K562 (cell line): Measurements from ENCODE around the gene NISCH. TPM values are rescaled to one million over a fixed set of nuclear protein-coding genes. Genes with fewer than 3 reads are reported as not detected.

ENCODE experiments used
- ATAC-seq: fragments of 200-7000 bp; cut with Tn5 transposase; 3 replicates; pipeline ENCODE4 v1.9.1; 2020; ENCODE audit warnings: moderate library complexity
- BruUV-seq: library from RNA; stranded (reverse); fragments of 400-500 nt; replicated peaks from 2 replicates; lab custom pipeline; 2021; lab: Mats Ljungman, UMichigan
- CTCF ChIA-PET: fragments of 300-600 bp; formaldehyde crosslinking; extraction: SDS; loops from one replicate; lab custom pipeline; 2021; ENCODE audit warnings: low intra/inter-chr PET ratio; lab: Yijun Ruan, JAX
- POLR2A ChIA-PET: fragments of 300-600, 350-650 bp; sonication (Branson Sonifier 250); formaldehyde crosslinking; extraction: SDS; loops from one replicate; lab custom pipeline; 2021; ENCODE audit warnings: antibody characterized with exemption, inconsistent platforms; lab: Yijun Ruan, JAX
- DNase-seq, 4 experiments: peaks; one replicate each; pipeline versions ENCODE4 v3.0.0 to v3.0.0-alpha.2; 2011 to 2018; ENCODE audit warnings: low spot score in 3 of 4, mixed read lengths in 3 of 4; ENCODE audit errors: extremely low read depth in 1 of 4
- FAIRE-seq: peaks from 2 replicates; lab custom pipeline; 2011; peaks lifted over from hg19 to GRCh38; lab: Jason Lieb, UNC
- H2AFZ ChIP-seq: 2 replicates; pipeline ENCODE4 v1.6.0; 2011; ENCODE audit warnings: low read depth, low read length, control low read depth, inconsistent platforms
- H3K27ac ChIP-seq: fragments of 200-600 bp; 3 replicates; pipeline ENCODE4 v1.8.0; 2011; ENCODE audit warnings: low read depth, mild to moderate bottlenecking, control low read depth, inconsistent platforms, low read length, moderate library complexity, mixed read lengths; ENCODE audit errors: extremely low read depth
- H3K27me3 ChIP-seq, 2 experiments: fragments of 300-600 bp in 1 of 2; 2 replicates in 1 of 2; 3 replicates in 1 of 2; pipeline versions ENCODE4 v1.6.0 to v1.8.0; 2011; ENCODE audit warnings: inconsistent platforms in 2 of 2, low read length in 2 of 2, mild to moderate bottlenecking in 1 of 2, mixed read lengths in 1 of 2, moderate library complexity in 1 of 2; ENCODE audit not compliant: control insufficient read depth in 2 of 2, insufficient read depth in 2 of 2
- H3K36me3 ChIP-seq: fragments of 300-600 bp; 3 replicates; pipeline ENCODE4 v1.8.0; 2011; ENCODE audit warnings: mild to moderate bottlenecking, low read length, inconsistent platforms; ENCODE audit not compliant: control insufficient read depth, insufficient read depth
- H3K4me1 ChIP-seq, 2 experiments: fragments of 200-600 bp in 1 of 2; replicated peaks in 1 of 2; 2 replicates in 1 of 2; 3 replicates in 1 of 2; pipeline versions ENCODE4 v1.5.1 to v1.8.0; 2011; ENCODE audit warnings: inconsistent platforms in 2 of 2, low read length in 2 of 2, mild to moderate bottlenecking in 1 of 2, mixed read lengths in 1 of 2, moderate library complexity in 1 of 2; ENCODE audit not compliant: control insufficient read depth in 2 of 2, insufficient read depth in 2 of 2
- H3K4me2 ChIP-seq: 2 replicates; pipeline ENCODE4 v1.6.1; 2011; ENCODE audit warnings: low read length, control low read depth, inconsistent platforms, mixed read lengths; ENCODE audit not compliant: insufficient read depth
- H3K4me3 ChIP-seq: fragments of 200-600 bp; sonication (generic), shearing (Covaris generic); 2 replicates; pipeline ENCODE4 v1.5.1; 2016; ENCODE audit warnings: control low read depth, inconsistent platforms
- H3K79me2 ChIP-seq: fragments of 200-600 bp; 3 replicates; pipeline ENCODE4 v1.8.0; 2011; ENCODE audit warnings: low read length, inconsistent platforms; ENCODE audit not compliant: control insufficient read depth, insufficient read depth
- H3K9ac ChIP-seq, 2 experiments: 2 replicates each; pipeline versions ENCODE4 v1.6.0 to v1.6.1; 2011; ENCODE audit warnings: low read depth in 2 of 2, low read length in 2 of 2, control low read depth in 1 of 2, inconsistent platforms in 1 of 2, mild to moderate bottlenecking in 1 of 2, mixed read lengths in 1 of 2; ENCODE audit not compliant: insufficient read depth in 1 of 2
- H3K9me1 ChIP-seq: one replicate; pipeline ENCODE4 v1.6.0; 2011; ENCODE audit warnings: inconsistent platforms, mild to moderate bottlenecking, low read length, moderate library complexity; ENCODE audit not compliant: control insufficient read depth, insufficient read depth
- H3K9me3 ChIP-seq: replicated peaks from 2 replicates; pipeline ENCODE4 v1.5.1; 2011; ENCODE audit warnings: low read depth, low read length, inconsistent platforms; ENCODE audit not compliant: control insufficient read depth, insufficient read depth
- H4K20me1 ChIP-seq: replicated peaks from 2 replicates; pipeline ENCODE4 v1.6.1; 2011; ENCODE audit warnings: low read length, inconsistent platforms, mixed read lengths; ENCODE audit not compliant: control insufficient read depth, insufficient read depth
- AFF4 ChIP-seq: sonication (generic); formaldehyde crosslinking; IDR thresholded peaks from 2 replicates; pipeline ENCODE4 v1.8.0; 2023; ENCODE audit warnings: mild to moderate bottlenecking, missing genetic modification reagents
- BRF1 ChIP-seq: IDR thresholded peaks from 3 replicates; pipeline ENCODE4 v1.6.1; 2011; ENCODE audit warnings: borderline replicate concordance, mild to moderate bottlenecking; ENCODE audit not compliant: insufficient read length; ENCODE audit errors: extremely low read depth
- IFI16 ChIP-seq: fragments of 250-450 bp; sonication (Bioruptor Pico); IDR thresholded peaks from 2 replicates; pipeline ENCODE4 v2.1.2; 2022; ENCODE audit warnings: mild to moderate bottlenecking, inconsistent platforms
- MED1 ChIP-seq: sonication (generic); formaldehyde crosslinking; IDR thresholded peaks from 2 replicates; pipeline ENCODE4 v1.8.1; 2023; ENCODE audit warnings: missing genetic modification reagents, borderline replicate concordance
- MYBL2 ChIP-seq, 2 experiments: fragments of 450-650 bp in 1 of 2; sonication (generic) in 1 of 2; formaldehyde crosslinking in 1 of 2; IDR thresholded peaks; 2 replicates each; pipeline versions ENCODE4 v1.6.1 to v1.8.1; 2017 to 2022; ENCODE audit warnings: borderline replicate concordance in 1 of 2, inconsistent platforms in 1 of 2, low read depth in 1 of 2, mild to moderate bottlenecking in 1 of 2, missing genetic modification reagents in 1 of 2, moderate library complexity in 1 of 2
- NEUROD1 ChIP-seq: fragments of 150-350 bp; IDR thresholded peaks from 2 replicates; pipeline ENCODE4 v1.6.1; 2014; ENCODE audit warnings: borderline replicate concordance, low read length, low read depth; ENCODE audit not compliant: partially characterized antibody
- NFXL1 ChIP-seq: fragments of 450-650 bp; formaldehyde crosslinking; IDR thresholded peaks from 2 replicates; pipeline ENCODE4 v1.4.0; 2021; ENCODE audit warnings: mild to moderate bottlenecking
- NFYB ChIP-seq: IDR thresholded peaks from 2 replicates; pipeline ENCODE4 v1.6.1; 2011; ENCODE audit warnings: mild to moderate bottlenecking, moderate library complexity; ENCODE audit not compliant: insufficient read length; ENCODE audit errors: extremely low read depth
- NRF1 ChIP-seq, 2 experiments: fragments of 450-650 bp; IDR thresholded peaks in 1 of 2; conservative IDR thresholded peaks in 1 of 2; 2 replicates each; pipeline ENCODE4 v1.6.1; 2014; ENCODE audit warnings: mild to moderate bottlenecking in 2 of 2
- POLR2G ChIP-seq: fragments of 200-400 bp; formaldehyde crosslinking; IDR thresholded peaks from 2 replicates; pipeline ENCODE4 v1.6.1; 2017; ENCODE audit warnings: low read depth, mild to moderate bottlenecking, antibody characterized with exemption, low read length, moderate library complexity
- SREBF1 ChIP-seq: fragments of 150-350 bp; IDR thresholded peaks from 2 replicates; pipeline ENCODE4 v1.6.1; 2014; ENCODE audit warnings: antibody characterized with exemption, low read depth, low read length, borderline replicate concordance
- TAF15 ChIP-seq: fragments of 200-400 bp; formaldehyde crosslinking; IDR thresholded peaks from 2 replicates; pipeline ENCODE4 v1.6.1; 2017; ENCODE audit warnings: mild to moderate bottlenecking, low read depth, low read length, moderate library complexity
- ZNF232 ChIP-seq: sonication (generic); formaldehyde crosslinking; IDR thresholded peaks from 2 replicates; pipeline ENCODE4 v1.8.0; 2022; ENCODE audit warnings: mild to moderate bottlenecking, missing genetic modification reagents
- ZNF280A ChIP-seq: fragments of 450-650 bp; IDR thresholded peaks from 2 replicates; pipeline ENCODE4 v1.6.1; 2018; ENCODE audit warnings: mild to moderate bottlenecking, low read depth; ENCODE audit not compliant: partially characterized antibody
- WGBS: fragments of 100-300 bp; shearing (Covaris generic); methylation state at CpG from one replicate; pipeline ENCODE4 v1.1.6; 2016; ENCODE audit warnings: low coverage, mixed read lengths; ENCODE audit not compliant: insufficient coverage; ENCODE audit errors: missing lambda C conversion rate; 5-methylcytosine and 5-hydroxymethylcytosine counted together
- in situ Hi-C: fragments of 300-500 bp; cut with MboI; formaldehyde crosslinking; loops from 4 replicates; pipeline ENCODE4 v1.15.0; 2018; ENCODE audit warnings: inconsistent platforms, mixed read lengths
- intact Hi-C: fragments of 100-400 bp; cut with micrococcal nuclease; formaldehyde crosslinking; loops from 2 replicates; pipeline ENCODE4 v1.14.2; 2022
- polyA plus RNA-seq, 8 experiments: library from polyadenylated mRNA; depleted of rRNA in 4 of 8; stranded (reverse) in 5 of 8; unstranded in 3 of 8; fragments of >200 nt; fragmentation: Nextera tagmentation in 2 of 8; fragmentation: Illumina TruSeq in 1 of 8; extraction: Ambion mirVana in 2 of 8; extraction: Trizol in 1 of 8; gene quantifications; 2 replicates each; pipeline versions ENCODE4 v1.2.1 to v1.2.3, GENCODE V29; 2011 to 2014; ENCODE audit warnings: inconsistent platforms in 1 of 8, missing spikeins in 1 of 8
- total RNA-seq, 7 experiments: library from RNA; depleted of rRNA in 6 of 7; stranded (reverse); fragments of >200 nt in 6 of 7; fragmentation: Illumina TruSeq in 2 of 7; extraction: Trizol in 2 of 7; gene quantifications; 2 replicates each; pipeline versions ENCODE4 v1.2.1 to v1.2.3, GENCODE V29; 2011 to 2021; ENCODE audit warnings: low replicate concordance in 1 of 7

Gene NISCH
- total and polyA plus RNA-seq, 9 of the 15 experiments (the other 6 are each of a cell fraction or from before 2014, with no cell fraction given): 0.44 to 43.5 (median 23.4) TPM

DNA sequence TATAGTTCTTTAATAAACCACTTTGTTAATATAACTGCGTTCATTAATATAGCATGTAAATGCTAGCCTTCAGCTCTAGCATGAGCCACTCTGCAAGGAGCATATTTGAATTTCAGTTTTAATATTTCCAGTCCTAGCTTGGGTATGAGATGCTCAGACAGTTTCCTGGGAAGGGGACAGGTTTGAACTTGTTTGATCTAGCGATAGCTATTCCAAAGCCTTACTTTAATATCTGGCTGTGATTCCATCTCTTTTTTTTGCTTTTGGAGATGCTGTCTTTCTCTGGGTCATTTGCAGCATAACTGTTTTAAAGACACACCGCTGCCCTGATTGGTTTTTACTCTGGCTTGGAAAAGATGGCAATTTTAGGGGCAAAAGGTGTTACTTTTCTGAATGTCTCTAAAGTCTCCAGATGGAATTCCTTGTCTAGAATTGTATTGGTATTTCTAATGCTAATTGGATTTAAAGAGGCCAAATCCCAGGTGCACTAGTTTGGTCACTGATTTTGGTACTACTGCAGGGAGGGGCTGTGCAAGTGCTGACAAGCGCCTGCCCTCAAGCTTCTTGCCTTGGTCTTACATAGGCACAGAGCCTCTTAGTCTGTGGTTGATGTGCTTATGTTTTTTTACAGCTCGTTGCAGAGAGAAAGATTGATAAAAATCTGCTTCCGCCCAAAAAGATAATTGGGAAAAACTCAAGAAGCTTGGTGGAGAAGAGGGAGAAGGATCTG lies 2.8 kb downstream of the NISCH start:
- H3K4me3 ChIP-seq: no peak overlapping the region
- intact Hi-C loops: loop anchor here (10.0 kb wide), 1 partner anchor 227 kb away; the partner anchor contains the start of genes GNL3 and PBRM1
- H4K20me1 ChIP-seq: no peaks in the 10 kb centered on the region
- POLR2A ChIA-PET: interaction anchor here (0.6 to 1.9 kb wide), 5 partner anchors 8 to 31 kb away, joined by 3 to 7 read pairs (median 4); no protein-coding TSS in a partner anchor
- WGBS: 75% methylated on average over 6 of the region's 6 CpGs
- peaks cover 50% of the 10 kb centered on the region; the same call in 2 of the 3 replicates for H3K36me3 ChIP-seq
- no peaks in the 10 kb centered on the region for H3K9me3 ChIP-seq
- DNase-seq (no peak), ATAC-seq (no peak), FAIRE-seq (no peak)
- H3K9ac ChIP-seq: no peak overlapping the region
- H3K79me2 ChIP-seq: peaks cover 28% of the 10 kb centered on the region
- CTCF ChIA-PET: no interaction called here
- no peak overlapping the region for H2AFZ ChIP-seq
- no peak overlapping the region for H3K27ac ChIP-seq
- in situ Hi-C loops: no loop called here
- H3K4me1 ChIP-seq: peaks cover 19 to 25% of the 10 kb centered on the region in 2 experiments; a peak in 4 of 5 replicates
- no TSS peak for BruUV-seq
- no peaks in the 10 kb centered on the region for H3K27me3 ChIP-seq
- no peaks in the 10 kb centered on the region for H3K9me1 ChIP-seq
- no peak overlapping the region for H3K4me2 ChIP-seq
- TF ChIP-seq BRF1 (no peak), IFI16 (CRISPR knock-in tag) (no peak), NFYB (no peak), AFF4 (no peak), POLR2G (no peak), TAF15 (no peak), NEUROD1 (no peak), MED1 (CRISPR knock-in tag) (no peak), NRF1 (conservative IDR thresholded peaks at IDR 0.05 in 1 of 2, IDR thresholded peaks at IDR 0.05 in 1 of 2) (no peak), SREBF1 (no peak), NFXL1 (CRISPR knock-in tag) (no peak), ZNF232 (no peak), ZNF280A (no peak), MYBL2 (IDR thresholded peaks at IDR 0.05; ENCODE audit: low read depth) (no peak), MYBL2 (CRISPR knock-in tag; IDR thresholded peaks at IDR 0.05; ENCODE audit: borderline replicate concordance) (no peak)
